ENCODE measurements around the gene ZFC3H1. TPM values are rescaled to one million over a fixed set of nuclear protein-coding genes. Genes with fewer than 3 reads are reported as not detected.

Gene ZFC3H1
- total and polyA plus RNA-seq, 2 of the 8 experiments (the other 6 are each of a cell fraction or from before 2014, with no cell fraction given), result 20.0 to 32.4 TPM

- TF ChIP-seq CREB1 (IDR thresholded peaks at IDR 0.05), result no peak
- TF ChIP-seq SP1 (IDR thresholded peaks at IDR 0.05; ENCODE audit: low read depth, low read length), result no peak
- TF ChIP-seq SIX5 (IDR thresholded peaks at IDR 0.05; ENCODE audit: low read depth, low read length), result no peak
- TF ChIP-seq CEBPB (IDR thresholded peaks at IDR 0.05; ENCODE audit: low read depth, low read length), result no peak
- TF ChIP-seq BACH1 (IDR thresholded peaks at IDR 0.05; ENCODE audit: low read length), result no peak
- no peak for TF ChIP-seq JUND (IDR thresholded peaks at IDR 0.05; ENCODE audit: low read length)
These were observed 22.3 kb downstream of the ZFC3H1 start (continued) for GRCh38 chr12:71641390-71641789.

Measured in H1 (cell line).